Calu3 (cell line): ENCODE data around the gene PDLIM1. TPM values are rescaled to one million over a fixed set of nuclear protein-coding genes. Genes with fewer than 3 reads are reported as not detected.

Experiments
- BruUV-seq: library from RNA; stranded (reverse); fragments of 400-500 nt; replicated peaks from 2 replicates; lab custom pipeline; 2021; lab: Mats Ljungman, UMichigan
- CTCF ChIA-PET: fragments of 300-600 bp; sonication (Branson Sonifier 250); formaldehyde crosslinking; loops from one replicate; lab custom pipeline; 2022; ENCODE audit warnings: antibody characterized with exemption; lab: Charles Lee
- DNase-seq: peaks from one replicate; pipeline ENCODE4 v3.0.0; 2022
- H3K27ac Mint-ChIP-seq: one replicate; pipeline ENCODE4 v1.8.0; 2022; ENCODE audit warnings: mixed read lengths; ENCODE audit not compliant: unreplicated experiment
- H3K27me3 Mint-ChIP-seq: one replicate; pipeline ENCODE4 v1.8.0; 2022; ENCODE audit warnings: mixed read lengths; ENCODE audit not compliant: unreplicated experiment
- H3K36me3 Mint-ChIP-seq: one replicate; pipeline ENCODE4 v1.8.0; 2022; ENCODE audit warnings: mild to moderate bottlenecking, moderate library complexity, mixed read lengths; ENCODE audit not compliant: insufficient read depth, unreplicated experiment
- H3K4me1 Mint-ChIP-seq: one replicate; pipeline ENCODE4 v1.8.0; 2022; ENCODE audit warnings: mild to moderate bottlenecking, low read depth, mixed read lengths; ENCODE audit not compliant: unreplicated experiment
- H3K4me3 Mint-ChIP-seq: one replicate; pipeline ENCODE4 v1.8.0; 2022; ENCODE audit warnings: mild to moderate bottlenecking, low read depth, moderate library complexity, mixed read lengths; ENCODE audit not compliant: unreplicated experiment
- H3K9me3 Mint-ChIP-seq: one replicate; pipeline ENCODE4 v1.8.0; 2022; ENCODE audit warnings: low read depth, mixed read lengths; ENCODE audit not compliant: unreplicated experiment
- CTCF ChIP-seq: fragments of 200-600 bp; IDR thresholded peaks from one replicate; pipeline ENCODE4 v1.8.0; 2022; ENCODE audit warnings: antibody characterized with exemption; ENCODE audit not compliant: unreplicated experiment
- intact Hi-C: fragments of 100-400 bp; cut with micrococcal nuclease; formaldehyde crosslinking; loops from one replicate; pipeline ENCODE4 v1.10.0; 2022; ENCODE audit not compliant: unreplicated experiment
- total RNA-seq: library from RNA; stranded (reverse); gene quantifications from 2 replicates; pipeline ENCODE4 v1.2.3, GENCODE V29; 2022

PDLIM1 gene
- total RNA-seq, 1 experiment from 2014 or later = 49.7 TPM

GRCh38 chr10:95253686-95254085, 37.1 kb downstream of the PDLIM1 start:
- no peak overlapping the region for H3K4me3 Mint-ChIP-seq
- CTCF ChIA-PET = no interaction called here
- TF ChIP-seq CTCF = no peak
- no peaks in the 10 kb centered on the region for H3K27me3 Mint-ChIP-seq
- BruUV-seq = no TSS peak
- no peaks in the 10 kb centered on the region for H3K9me3 Mint-ChIP-seq
- H3K27ac Mint-ChIP-seq = no peak overlapping the region
- no peak for DNase-seq
- intact Hi-C loops = no loop called here
- peaks cover 13% of the 10 kb centered on the region for H3K4me1 Mint-ChIP-seq
- H3K36me3 Mint-ChIP-seq = peaks cover 5% of the 10 kb centered on the region

- BruUV-seq = no TSS peak
- no peak for DNase-seq
- Mint-ChIP-seq H3K27ac (no peak overlapping the region), H3K4me3 (no peak overlapping the region), H3K9me3 (no peaks in the 10 kb centered on the region), H3K27me3 (no peaks in the 10 kb centered on the region), H3K36me3 (peaks cover 3% of the 10 kb centered on the region), H3K4me1 (peaks cover 19% of the 10 kb centered on the region)
- TF ChIP-seq CTCF = no peak
- CTCF ChIA-PET = no interaction called here
- intact Hi-C loops = no loop called here
Measured at GRCh38 chr10:95253007-95253406, 37.8 kb downstream of the PDLIM1 start.

GRCh38 chr10:95250856-95251255, 39.9 kb downstream of the PDLIM1 start:
- intact Hi-C loops = no loop called here
- H3K4me1 Mint-ChIP-seq = peaks cover 35% of the 10 kb centered on the region
- DNase-seq = no peak
- H3K36me3 Mint-ChIP-seq = peaks cover under 1% of the 10 kb centered on the region
- BruUV-seq = no TSS peak
- no peak overlapping the region for H3K4me3 Mint-ChIP-seq
- CTCF ChIA-PET = no interaction called here
- no peaks in the 10 kb centered on the region for H3K9me3 Mint-ChIP-seq
- no peak for TF ChIP-seq CTCF
- H3K27me3 Mint-ChIP-seq = no peaks in the 10 kb centered on the region
- H3K27ac Mint-ChIP-seq = no peak overlapping the region

- CTCF ChIA-PET = no interaction called here
- Mint-ChIP-seq H3K4me1 (peaks cover 35% of the 10 kb centered on the region), H3K4me3 (no peak overlapping the region), H3K27me3 (no peaks in the 10 kb centered on the region), H3K27ac (no peak overlapping the region), H3K9me3 (no peaks in the 10 kb centered on the region), H3K36me3 (peaks cover 3% of the 10 kb centered on the region)
- intact Hi-C loops = loop anchor here (5.0 to 10.0 kb wide), 4 partner anchors 58 to 622 kb away; no protein-coding TSS in a partner anchor
- TF ChIP-seq CTCF = no peak
- DNase-seq = no peak
- no TSS peak for BruUV-seq
Measured at GRCh38 chr10:95249467-95249866, 41.3 kb downstream of the PDLIM1 start.
